SU-DHL-6 (cell line): Measurements from ENCODE around the gene ARHGAP44.

ENCODE experiments used
- H2AFZ ChIP-seq: fragments of 200-600 bp; sonication (generic); 2 replicates; pipeline ENCODE4 v1.6.1; 2014; ENCODE audit warnings: low read depth, mild to moderate bottlenecking, moderate library complexity, mixed read lengths, antibody characterized with exemption, low read length; ENCODE audit not compliant: severe bottlenecking
- H3F3A ChIP-seq: fragments of 200-600 bp; shearing (Covaris generic); 2 replicates; pipeline ENCODE4 v1.6.0; 2016; ENCODE audit warnings: antibody characterized with exemption, mild to moderate bottlenecking; ENCODE audit not compliant: insufficient read depth
- H3K27ac ChIP-seq: fragments of 200-600 bp; sonication (generic); 2 replicates; pipeline ENCODE4 v1.5.1; 2016; ENCODE audit warnings: low read depth, mild to moderate bottlenecking, low read length, moderate library complexity, mixed read lengths
- H3K27me3 ChIP-seq: fragments of 200-600 bp; sonication (generic), shearing (Covaris generic); 2 replicates; pipeline ENCODE4 v1.6.0; 2014; ENCODE audit warnings: mild to moderate bottlenecking, low read length
- H3K36me3 ChIP-seq: fragments of 200-600 bp; sonication (generic); 2 replicates; pipeline ENCODE4 v1.6.1; 2014; ENCODE audit warnings: mild to moderate bottlenecking, low read length, mixed read lengths
- H3K4me2 ChIP-seq: fragments of 300-600, 200-600 bp; shearing (Covaris generic), sonication (generic); 2 replicates; pipeline ENCODE4 v1.6.0; 2014; ENCODE audit warnings: low read length, low read depth, mild to moderate bottlenecking; ENCODE audit not compliant: poor library complexity, severe bottlenecking
- H3K4me3 ChIP-seq: fragments of 200-600 bp; sonication (generic); 2 replicates; pipeline ENCODE4 v1.5.1; 2014; ENCODE audit warnings: antibody characterized with exemption, low read length, mild to moderate bottlenecking, mixed read lengths; ENCODE audit not compliant: insufficient read depth, poor library complexity, severe bottlenecking
- H3K79me2 ChIP-seq: fragments of 200-600 bp; sonication (generic); 2 replicates; pipeline ENCODE4 v1.6.1; 2014; ENCODE audit warnings: mild to moderate bottlenecking, low read length, moderate library complexity; ENCODE audit not compliant: insufficient read depth
- H3K9ac ChIP-seq: fragments of 200-600 bp; sonication (generic); 2 replicates; pipeline ENCODE4 v1.7.0; 2014; ENCODE audit warnings: mild to moderate bottlenecking, low read length
- H3K9me2 ChIP-seq: fragments of 200-600 bp; sonication (generic); replicated peaks from 2 replicates; pipeline ENCODE4 v1.6.1; 2014; ENCODE audit warnings: low read length; ENCODE audit not compliant: insufficient read depth
- H3K9me3 ChIP-seq: fragments of 200-600 bp; sonication (generic); 2 replicates; pipeline ENCODE4 v1.6.1; 2014; ENCODE audit warnings: low read length, mixed read lengths; ENCODE audit not compliant: insufficient read depth
- H4K20me1 ChIP-seq: fragments of 200-600 bp; sonication (generic); 2 replicates; pipeline ENCODE4 v1.6.1; 2014; ENCODE audit warnings: low read depth, mild to moderate bottlenecking, antibody characterized with exemption, low read length, moderate library complexity, mixed read lengths
- CTCF ChIP-seq: fragments of 200-600 bp; sonication (generic); IDR thresholded peaks from one replicate; pipeline ENCODE4 v1.5.1; 2017; ENCODE audit warnings: antibody characterized with exemption, mild to moderate bottlenecking, low read length, moderate library complexity; ENCODE audit not compliant: insufficient read depth, poor library complexity, severe bottlenecking
- EZH2phosphoT487 ChIP-seq: fragments of 200-600 bp; sonication (generic), shearing (Covaris generic); conservative IDR thresholded peaks from 2 replicates; pipeline ENCODE4 v1.6.1; 2018; ENCODE audit warnings: mild to moderate bottlenecking, antibody characterized with exemption, low read length, moderate library complexity, mixed read lengths

Gene ARHGAP44

GRCh38 chr17:12996941-12997340, 207.6 kb downstream of the ARHGAP44 start:
- H3F3A ChIP-seq: no peaks in the 10 kb centered on the region
- no peak overlapping the region for H3K4me3 ChIP-seq
- H2AFZ ChIP-seq: no peak overlapping the region
- no peak overlapping the region for H3K4me2 ChIP-seq
- TF ChIP-seq CTCF (no peak), EZH2phosphoT487 (no peak)
- no peaks in the 10 kb centered on the region for H3K27me3 ChIP-seq
- peaks cover 17% of the 10 kb centered on the region; the same call in 1 of the 2 replicates for H3K36me3 ChIP-seq
- H3K79me2 ChIP-seq: no peaks in the 10 kb centered on the region
- H3K9me3 ChIP-seq: no peaks in the 10 kb centered on the region
- H3K27ac ChIP-seq: no peak overlapping the region
- H4K20me1 ChIP-seq: no peaks in the 10 kb centered on the region
- no peak overlapping the region for H3K9ac ChIP-seq
- H3K9me2 ChIP-seq: no peaks in the 10 kb centered on the region

GRCh38 chr17:12998461-12998860, 209.2 kb downstream of the ARHGAP44 start:
- Histone ChIP-seq H3F3A (no peaks in the 10 kb centered on the region), H3K9me3 (no peaks in the 10 kb centered on the region), H3K4me2 (no peak overlapping the region), H3K36me3 (peaks cover 27% of the 10 kb centered on the region; the same call in 1 of the 2 replicates), H3K9ac (no peak overlapping the region), H3K27me3 (no peaks in the 10 kb centered on the region), H3K27ac (no peak overlapping the region), H2AFZ (no peak overlapping the region), H3K9me2 (no peaks in the 10 kb centered on the region), H3K4me3 (no peak overlapping the region), H4K20me1 (no peaks in the 10 kb centered on the region), H3K79me2 (no peaks in the 10 kb centered on the region)
- TF ChIP-seq EZH2phosphoT487 (no peak), CTCF (no peak)

- H2AFZ ChIP-seq: no peak overlapping the region
- no peak overlapping the region for H3K4me2 ChIP-seq
- no peak overlapping the region for H3K27ac ChIP-seq
- H3K27me3 ChIP-seq: no peaks in the 10 kb centered on the region
- no peak overlapping the region for H3K9ac ChIP-seq
- H4K20me1 ChIP-seq: no peaks in the 10 kb centered on the region
- TF ChIP-seq CTCF (no peak), EZH2phosphoT487 (no peak)
- H3K9me2 ChIP-seq: no peaks in the 10 kb centered on the region
- H3K9me3 ChIP-seq: no peaks in the 10 kb centered on the region
- H3F3A ChIP-seq: no peaks in the 10 kb centered on the region
- H3K36me3 ChIP-seq: peaks cover 27% of the 10 kb centered on the region; the same call in 1 of the 2 replicates
- no peak overlapping the region for H3K4me3 ChIP-seq
- no peaks in the 10 kb centered on the region for H3K79me2 ChIP-seq
Measured at GRCh38 chr17:12998874-12999273, 209.6 kb downstream of the ARHGAP44 start.
